Esophagus squamous epithelium (tissue), 4 donors: Measurements from ENCODE around the gene CRHR2.

Experiments used
- POLR2A ChIP-seq, 4 donors: fragments of 450-650 bp; IDR thresholded peaks; one replicate each; pipeline ENCODE4 v1.6.1; 2017; ENCODE audit warnings: antibody characterized with exemption in 4 of 4, mild to moderate bottlenecking in 4 of 4, moderate library complexity in 3 of 4
- TF ChIP-seq, protein P1 (sequence below), 6 experiments: fragments of 450-650 bp in 4 of 6; fragments of 200-600 bp in 2 of 6; sonication (generic) in 2 of 6; IDR thresholded peaks; one replicate each; pipeline ENCODE4 v1.5.1; 2016 to 2019; ENCODE audit warnings: antibody characterized with exemption in 6 of 6, mild to moderate bottlenecking in 4 of 6, moderate library complexity in 4 of 6

DNA sequence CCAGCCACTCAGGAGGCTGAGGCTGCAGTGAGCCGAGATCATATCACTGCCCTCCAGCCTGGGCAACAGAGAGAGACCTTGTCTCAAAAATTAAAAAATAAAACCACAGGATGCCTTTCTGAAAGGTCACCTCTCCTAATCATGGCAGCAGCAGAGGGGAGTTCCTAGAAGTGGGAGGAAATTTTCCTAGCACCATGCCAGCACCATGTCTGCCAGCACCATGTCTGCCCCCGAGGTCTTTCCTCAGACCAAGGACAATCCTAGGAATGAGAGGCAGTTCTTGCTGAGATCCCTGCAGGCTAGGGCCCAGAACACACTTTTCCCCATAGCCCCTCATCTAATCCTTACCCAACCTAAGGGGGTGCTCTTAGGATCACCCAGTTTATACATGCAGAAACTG, 47.4 kb upstream of the CRHR2 start:
- TF ChIP-seq, protein P1, sequence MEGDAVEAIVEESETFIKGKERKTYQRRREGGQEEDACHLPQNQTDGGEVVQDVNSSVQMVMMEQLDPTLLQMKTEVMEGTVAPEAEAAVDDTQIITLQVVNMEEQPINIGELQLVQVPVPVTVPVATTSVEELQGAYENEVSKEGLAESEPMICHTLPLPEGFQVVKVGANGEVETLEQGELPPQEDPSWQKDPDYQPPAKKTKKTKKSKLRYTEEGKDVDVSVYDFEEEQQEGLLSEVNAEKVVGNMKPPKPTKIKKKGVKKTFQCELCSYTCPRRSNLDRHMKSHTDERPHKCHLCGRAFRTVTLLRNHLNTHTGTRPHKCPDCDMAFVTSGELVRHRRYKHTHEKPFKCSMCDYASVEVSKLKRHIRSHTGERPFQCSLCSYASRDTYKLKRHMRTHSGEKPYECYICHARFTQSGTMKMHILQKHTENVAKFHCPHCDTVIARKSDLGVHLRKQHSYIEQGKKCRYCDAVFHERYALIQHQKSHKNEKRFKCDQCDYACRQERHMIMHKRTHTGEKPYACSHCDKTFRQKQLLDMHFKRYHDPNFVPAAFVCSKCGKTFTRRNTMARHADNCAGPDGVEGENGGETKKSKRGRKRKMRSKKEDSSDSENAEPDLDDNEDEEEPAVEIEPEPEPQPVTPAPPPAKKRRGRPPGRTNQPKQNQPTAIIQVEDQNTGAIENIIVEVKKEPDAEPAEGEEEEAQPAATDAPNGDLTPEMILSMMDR (IDR thresholded peaks at IDR 0.05), result no peak
- no peak for TF ChIP-seq POLR2A (IDR thresholded peaks at IDR 0.05)
